Body of pancreas (tissue), 4 donors: ENCODE measurements around the gene KCNF1.

Source experiments
- CTCF ChIP-seq, 7 experiments: fragments of 450-650 bp in 4 of 7; fragments of 200-600 bp in 3 of 7; sonication (generic) in 3 of 7; IDR thresholded peaks; one replicate each; pipeline ENCODE4 v1.5.1; 2016 to 2019; ENCODE audit warnings: antibody characterized with exemption in 7 of 7
- POLR2A ChIP-seq, 3 donors: fragments of 450-650 bp; IDR thresholded peaks; one replicate each; pipeline ENCODE4 v1.6.1; 2016; ENCODE audit warnings: antibody characterized with exemption in 3 of 3, mild to moderate bottlenecking in 2 of 3

- TF ChIP-seq CTCF (IDR thresholded peaks at IDR 0.05) (no peak), POLR2A (IDR thresholded peaks at IDR 0.05) (no peak)
These were observed 37.8 kb upstream of the KCNF1 start for GRCh38 chr2:10873790-10874437.
